ENCODE data around the gene PM20D1. TPM values are rescaled to one million over a fixed set of nuclear protein-coding genes. Genes with fewer than 3 reads are reported as not detected.

PM20D1 gene
- total RNA-seq, 1 donor from 2014 or later: 0.29 TPM

DNA sequence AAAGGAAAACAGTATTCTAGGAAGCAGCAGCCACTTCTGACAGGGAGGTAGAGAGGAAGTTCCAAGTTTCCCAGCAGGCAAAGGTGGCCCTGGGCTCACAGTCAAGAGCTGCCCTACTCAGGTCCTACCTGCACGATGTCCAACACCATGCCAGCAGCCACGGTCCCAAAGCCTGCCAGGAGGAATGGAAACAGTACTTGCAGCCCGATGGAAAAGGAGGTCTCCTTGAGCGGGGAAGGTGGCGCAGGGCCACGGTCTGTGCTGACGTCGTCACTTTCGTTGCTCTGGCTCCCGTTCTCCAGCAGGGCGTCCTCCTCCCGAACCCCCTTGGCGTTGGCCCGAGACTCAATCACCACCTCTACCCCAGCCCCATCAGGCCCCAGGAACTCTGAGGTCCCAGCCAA, 40.0 kb downstream of the PM20D1 start:
- DNase-seq (ENCODE audit: low spot score): no peak

GRCh38 chr1:205809469-205809868, 40.5 kb downstream of the PM20D1 start:
- no peak for DNase-seq (ENCODE audit: low spot score)

- no peak for DNase-seq (ENCODE audit: low spot score)
Measured at GRCh38 chr1:205805082-205805711, 44.7 kb downstream of the PM20D1 start.

DNA sequence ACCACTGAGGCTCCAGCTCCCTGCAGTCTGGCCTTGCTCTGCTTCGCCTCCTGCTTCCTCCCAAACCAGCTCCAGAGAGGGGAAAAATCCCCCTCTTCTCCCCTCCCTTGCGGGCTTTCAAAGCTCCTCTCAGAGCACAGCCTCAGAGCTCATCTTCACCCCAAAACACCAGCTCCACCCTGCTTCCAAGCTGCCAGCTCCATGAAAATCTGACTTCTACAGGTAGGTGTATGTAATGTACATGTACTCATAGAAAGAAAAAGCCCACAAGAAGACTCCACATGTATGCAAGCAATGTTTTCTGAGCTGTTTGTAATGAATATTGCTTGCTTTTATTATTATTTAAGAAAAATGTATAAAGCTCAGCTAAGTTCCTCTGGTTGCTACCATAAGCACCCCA, 45.3 kb downstream of the PM20D1 start:
- DNase-seq (ENCODE audit: low spot score): no peak

DNA sequence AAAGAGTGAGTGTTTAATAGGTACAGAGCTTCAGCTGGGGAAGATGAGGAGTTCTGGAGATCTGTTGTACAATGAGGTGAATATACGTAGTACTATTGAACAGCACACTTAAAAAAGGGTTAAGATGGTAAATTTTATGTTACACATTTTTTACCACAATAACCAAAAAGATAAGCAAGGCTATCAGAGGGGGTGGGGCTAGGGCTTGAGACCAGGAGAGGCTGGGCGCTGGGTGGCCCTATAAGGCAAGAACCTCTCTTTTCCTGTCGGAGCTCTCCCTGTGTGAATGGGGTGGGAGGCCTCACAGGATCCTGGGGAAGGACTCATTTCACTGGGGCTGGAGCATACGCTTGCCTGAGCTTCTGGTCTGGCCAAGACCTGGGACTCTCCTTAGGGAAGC, 45.9 kb downstream of the PM20D1 start:
- DNase-seq (ENCODE audit: low spot score): no peak

- no peak for DNase-seq (ENCODE audit: low spot score)
Measured at GRCh38 chr1:205802060-205802459, 47.9 kb downstream of the PM20D1 start.

DNA sequence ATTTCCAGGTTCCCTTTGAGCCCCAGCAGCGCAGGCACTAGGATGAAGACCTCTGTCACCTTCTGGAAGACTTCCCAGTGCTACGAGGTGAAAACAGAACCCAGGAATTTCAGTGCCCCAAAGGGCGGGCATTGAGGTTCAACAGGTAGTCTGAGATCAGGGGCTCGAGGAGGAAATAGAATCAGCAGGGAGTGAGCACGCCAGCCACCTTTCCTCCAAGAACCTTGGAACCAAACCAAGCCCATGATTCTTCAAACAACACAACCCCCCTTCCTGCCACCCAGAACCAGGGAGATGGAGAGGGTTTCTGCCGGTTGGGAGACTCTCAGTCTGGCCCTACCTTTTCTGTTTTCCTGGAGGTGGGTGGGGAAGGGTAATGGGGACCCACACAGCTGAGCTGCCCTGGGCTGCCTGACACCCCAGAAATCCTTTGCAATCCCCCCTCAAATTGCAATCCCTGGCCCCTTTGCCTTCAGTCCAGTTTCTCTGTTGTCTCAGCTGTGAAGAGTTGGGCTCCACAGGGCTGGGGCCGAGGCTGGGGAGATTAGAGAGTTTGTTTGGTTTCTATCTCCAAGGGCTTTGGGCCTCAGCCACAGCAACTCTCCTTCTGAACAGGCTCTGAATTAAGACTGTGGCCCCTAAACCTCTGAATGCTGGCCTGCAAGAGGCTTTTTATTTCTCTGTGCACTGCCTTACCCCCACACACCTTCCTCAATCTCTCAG, 48.8 kb downstream of the PM20D1 start:
- DNase-seq (ENCODE audit: low spot score): no peak

- no peak for DNase-seq (ENCODE audit: low spot score)
Measured at GRCh38 chr1:205800427-205800826, 49.5 kb downstream of the PM20D1 start.

DNA sequence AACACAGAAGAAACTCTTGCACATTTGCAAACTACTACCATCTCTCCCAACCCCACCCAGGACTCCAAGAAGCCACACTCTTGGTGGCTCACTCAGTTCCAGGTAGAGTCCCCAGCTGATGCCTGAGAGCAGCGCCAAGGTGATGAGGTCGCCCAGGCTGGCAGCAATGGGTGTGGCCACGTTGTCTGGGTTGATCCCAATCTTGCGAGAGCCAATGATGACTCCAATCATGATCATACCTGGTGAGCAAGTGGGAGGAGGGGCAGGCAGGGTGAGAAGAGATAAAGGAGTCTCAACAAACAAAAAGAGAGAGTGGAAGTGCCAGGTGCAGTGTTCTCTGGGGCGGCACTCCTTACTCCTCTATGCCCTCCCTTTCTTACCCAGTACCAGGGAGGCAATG, 51.4 kb downstream of the PM20D1 start:
- DNase-seq (ENCODE audit: low spot score): no peak

GRCh38 chr1:205797168-205797567, 52.8 kb downstream of the PM20D1 start:
- no peak for DNase-seq (ENCODE audit: low spot score)

DNA sequence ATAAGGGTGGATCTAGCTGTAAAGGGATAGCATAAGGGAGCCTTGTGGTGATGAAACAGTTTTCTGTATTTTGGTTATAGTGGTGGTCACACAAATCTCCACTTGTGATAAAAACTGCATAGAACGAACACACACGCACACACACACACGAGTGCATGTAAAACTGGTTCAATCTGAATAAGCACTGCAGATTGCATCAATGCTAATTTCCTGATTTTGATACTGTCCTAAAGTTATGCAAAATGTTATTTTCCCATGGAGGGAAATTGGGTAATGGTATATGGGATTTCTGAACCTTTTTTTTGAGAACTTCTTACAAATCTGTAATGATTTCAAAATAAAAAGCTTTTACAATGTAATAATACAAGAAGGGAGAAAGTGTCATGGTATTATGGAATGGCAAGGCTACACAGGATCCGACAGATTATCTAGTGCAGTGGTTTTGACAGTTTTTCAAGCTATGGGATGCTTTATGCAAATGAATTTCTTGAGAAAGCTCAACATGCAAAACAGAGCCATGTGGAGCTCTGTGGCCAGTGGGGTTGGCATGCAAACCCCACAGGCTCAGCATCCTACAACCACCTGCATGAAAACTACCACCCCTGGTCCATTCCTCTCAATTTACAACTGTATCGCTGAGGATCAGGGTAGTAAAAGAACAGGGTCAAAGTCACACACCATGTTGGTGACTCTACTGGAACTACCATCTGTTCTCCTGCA, 55.8 kb downstream of the PM20D1 start:
- DNase-seq (ENCODE audit: low spot score): no peak

DNA sequence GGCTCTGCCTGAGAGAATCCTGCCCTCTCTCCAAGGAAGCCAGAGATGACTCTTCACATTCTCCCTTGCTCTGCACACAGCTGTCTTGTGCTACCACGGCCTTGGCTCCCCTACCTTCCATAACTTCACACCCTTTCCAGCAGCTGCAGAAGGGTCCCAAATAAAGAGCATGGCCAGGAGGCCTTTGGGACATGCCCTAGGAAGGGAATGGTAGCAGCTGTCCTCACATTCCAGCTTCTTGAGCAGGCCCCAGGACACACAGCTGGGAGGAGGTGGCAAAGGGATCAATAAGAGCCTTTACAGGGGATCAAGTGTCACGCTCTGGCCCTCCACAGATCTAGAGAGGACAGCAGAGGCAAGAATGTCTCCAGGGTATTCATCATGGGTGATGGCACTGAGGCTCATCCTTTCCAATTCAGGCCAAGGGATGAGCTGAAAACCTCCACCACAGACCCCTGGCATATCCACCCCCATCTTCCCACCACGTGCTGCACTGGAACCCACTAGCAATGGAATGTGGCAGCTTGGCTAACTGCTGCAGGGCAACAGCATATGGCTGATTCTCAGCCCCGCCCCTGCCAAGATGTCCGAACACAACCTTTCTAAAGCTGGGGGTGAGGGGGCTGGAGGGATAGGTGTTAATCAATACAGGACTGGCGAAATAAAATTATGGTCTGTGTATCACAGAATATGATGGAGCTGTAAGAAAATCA, 56.8 kb downstream of the PM20D1 start:
- no peak for DNase-seq (ENCODE audit: low spot score)

GRCh38 chr1:205792481-205792881, 57.5 kb downstream of the PM20D1 start:
- no peak for DNase-seq (ENCODE audit: low spot score)

DNA sequence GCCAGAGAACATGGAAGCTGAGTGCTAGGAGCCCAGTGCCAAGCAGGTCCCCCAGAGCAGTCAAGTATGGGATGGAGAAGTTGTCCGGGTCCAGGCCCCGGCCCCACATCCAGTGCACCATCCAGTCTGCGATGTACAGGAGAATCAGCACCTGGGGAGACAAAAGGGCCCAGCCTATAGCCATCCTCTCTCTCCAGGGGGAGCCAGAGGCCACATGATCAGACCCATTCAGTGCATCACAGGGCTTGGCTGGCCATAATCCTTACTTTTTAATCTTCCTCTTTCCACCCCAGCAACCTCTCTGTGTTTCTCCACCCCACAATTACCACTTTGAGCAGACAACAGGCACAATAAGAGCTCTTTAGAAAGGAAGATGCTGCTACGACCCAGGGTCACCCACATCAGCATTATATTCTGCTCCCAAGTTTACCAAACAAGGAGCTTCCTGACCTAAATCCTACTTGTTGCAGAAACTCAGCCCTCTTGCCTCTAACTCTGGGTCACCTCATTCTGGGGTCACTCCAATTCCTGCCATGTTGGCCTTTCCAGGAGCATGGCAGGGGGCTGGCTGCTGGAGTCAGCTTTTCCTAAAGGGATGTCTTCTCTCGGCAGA, 58.3 kb downstream of the PM20D1 start:
- no peak for DNase-seq (ENCODE audit: low spot score)

- DNase-seq (ENCODE audit: low spot score): no peak
Measured at GRCh38 chr1:205787287-205787916, 62.5 kb downstream of the PM20D1 start.

GRCh38 chr1:205786601-205787000, 63.3 kb downstream of the PM20D1 start:
- DNase-seq (ENCODE audit: low spot score): no peak

- no peak for DNase-seq (ENCODE audit: low spot score)
Measured at GRCh38 chr1:205785446-205785845, 64.5 kb downstream of the PM20D1 start.

DNA sequence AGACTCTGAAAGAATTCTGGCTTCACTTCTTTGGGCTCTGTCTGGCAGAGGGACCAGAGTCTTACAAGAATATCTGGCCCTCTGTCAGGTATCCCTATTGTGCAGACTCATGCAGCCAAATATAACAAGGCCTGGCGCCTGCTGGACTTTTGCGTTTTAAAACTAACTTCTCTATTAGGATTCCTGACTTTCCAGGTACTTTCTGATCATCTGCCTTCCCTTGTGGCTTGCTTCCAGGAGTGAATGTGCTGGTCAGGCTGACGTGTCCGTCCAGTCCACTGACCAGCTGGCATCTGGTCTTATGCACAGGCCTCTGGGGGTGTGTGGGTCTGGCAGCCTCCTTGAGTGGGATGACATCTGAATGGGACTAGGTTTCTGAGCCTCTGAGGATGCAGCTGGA, 66.0 kb downstream of the PM20D1 start:
- DNase-seq (ENCODE audit: low spot score): no peak

DNA sequence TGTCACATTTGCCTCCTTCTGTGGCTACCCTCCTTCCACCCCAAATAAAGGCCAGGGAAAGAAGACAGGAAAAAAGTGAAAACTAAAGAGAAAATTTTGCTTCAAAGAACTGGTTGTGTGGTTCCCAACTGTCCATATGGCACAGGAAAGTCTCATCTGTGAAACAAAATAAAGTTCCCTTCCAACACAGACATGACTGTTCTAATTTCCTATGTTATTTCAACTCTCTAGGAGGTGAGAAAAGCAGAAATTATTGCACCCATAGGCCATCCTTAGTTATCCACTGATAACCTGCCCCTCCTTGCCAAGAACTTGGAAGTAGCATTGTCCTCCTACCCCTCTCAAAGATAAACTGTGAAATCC, 66.5 kb downstream of the PM20D1 start:
- DNase-seq (ENCODE audit: low spot score): no peak

DNA sequence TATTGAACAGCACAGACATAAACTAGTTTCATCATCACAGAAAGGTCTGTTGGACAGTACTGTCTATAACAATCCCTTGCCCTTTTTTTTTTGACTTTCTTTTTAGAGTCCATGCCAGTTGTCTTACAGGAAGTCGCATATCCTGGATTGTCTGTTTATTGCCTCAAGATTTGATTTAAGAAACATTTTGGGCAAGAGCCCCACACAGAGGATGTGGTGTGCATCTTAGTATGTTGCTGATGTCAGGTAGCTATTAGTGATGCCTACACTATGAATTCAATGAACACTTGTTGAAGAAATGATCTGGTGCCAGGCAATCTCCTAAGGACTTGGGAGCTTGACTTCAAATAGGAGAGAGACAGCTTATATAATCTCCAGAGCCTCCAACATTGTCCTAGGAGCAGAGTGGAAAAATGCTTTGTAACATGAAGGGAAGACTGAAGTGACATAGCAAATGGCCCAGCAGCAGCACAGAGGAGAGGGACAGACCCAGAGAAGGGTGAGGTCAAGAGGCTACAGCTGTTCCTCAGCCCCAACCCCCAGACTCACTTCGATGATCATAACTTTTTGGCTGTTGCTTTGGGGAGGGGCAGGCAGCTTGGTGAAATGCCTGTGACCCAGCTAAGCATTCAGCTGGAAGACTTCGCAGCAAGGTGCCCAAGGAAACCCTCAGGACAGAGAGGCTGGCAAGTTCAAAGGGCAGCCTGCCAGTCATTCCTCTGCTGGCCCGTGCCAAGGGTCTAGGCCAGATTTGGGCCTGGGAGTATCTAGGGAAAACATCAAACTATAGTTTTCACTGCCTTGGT, 67.1 kb downstream of the PM20D1 start:
- no peak for DNase-seq (ENCODE audit: low spot score)
